OCI-LY7 (cell line): ENCODE measurements around the gene PEX1.

Source experiments
- CTCF ChIP-seq: fragments of 200-600 bp; sonication (generic); conservative IDR thresholded peaks from 2 replicates; pipeline ENCODE4 v1.5.1; 2014; ENCODE audit warnings: mild to moderate bottlenecking, antibody characterized with exemption, low read length, moderate library complexity, mixed read lengths
- EZH2phosphoT487 ChIP-seq: fragments of 200-600 bp; sonication (generic); IDR thresholded peaks from 2 replicates; pipeline ENCODE4 v1.6.1; 2018; ENCODE audit warnings: low read depth, borderline replicate concordance, mild to moderate bottlenecking, mixed run types, antibody characterized with exemption, low read length, moderate library complexity, mixed read lengths

GRCh38 chr7:92498557-92498956, 29.8 kb downstream of the PEX1 start:
- TF ChIP-seq CTCF, result no peak
- no peak for TF ChIP-seq EZH2phosphoT487
